ENCODE results near the gene HTD2. TPM values are rescaled to one million over a fixed set of nuclear protein-coding genes. Genes with fewer than 3 reads are reported as not detected.
"Not testable (repeated sequence)": the region's sequence is repeated elsewhere in the genome, so short reads cannot be mapped to it uniquely, and the experiment has no call there.

Gene HTD2
- total RNA-seq, 1 donor from 2014 or later: 14.8 TPM

- no peak for DNase-seq (ENCODE audit: low read depth)
These were observed 26.4 kb downstream of the HTD2 start, which contains the start of gene PXK for GRCh38 chr3:58332575-58333188. Gene PXK (plus strand): TSS chr3:58332892. CDS start chr3:58332989, 97 bp downstream.

GRCh38 chr3:58333206-58334012 is 27.1 kb downstream of the HTD2 start:
- DNase-seq (ENCODE audit: low read depth): peak; percentile 43

DNA sequence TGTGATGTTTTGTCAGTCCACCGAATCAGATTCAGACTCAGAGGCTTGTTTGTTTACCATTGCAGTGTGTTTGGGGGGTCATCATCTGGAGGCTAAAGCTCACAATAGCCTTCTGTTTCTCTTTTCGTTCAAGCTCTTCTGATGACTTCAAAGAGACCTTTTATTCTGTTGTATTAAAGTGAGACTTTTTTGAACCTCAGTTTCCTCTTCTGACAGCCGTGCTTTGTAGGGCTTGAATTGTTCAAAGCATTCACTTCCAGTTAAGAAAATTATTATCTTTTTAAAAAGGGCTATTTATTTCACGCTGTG is 27.6 kb downstream of the HTD2 start:
- DNase-seq (ENCODE audit: low read depth): no peak

GRCh38 chr3:58334506-58334884 is 28.2 kb downstream of the HTD2 start:
- DNase-seq (ENCODE audit: low read depth): no peak

DNA sequence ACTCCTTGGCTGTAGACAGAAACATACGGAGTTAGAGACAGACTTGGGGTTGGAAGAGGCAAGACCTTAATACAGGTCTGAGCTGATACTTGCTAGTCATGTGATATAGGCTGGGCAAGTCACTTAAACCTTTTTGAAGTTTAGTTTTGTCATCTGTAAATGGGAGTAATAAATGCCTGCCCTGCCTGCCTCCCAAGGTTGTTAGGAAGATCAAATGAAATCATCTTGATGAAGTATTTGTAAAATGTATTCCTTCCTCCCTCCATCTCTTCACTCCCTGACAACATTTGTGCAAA is 29.3 kb downstream of the HTD2 start:
- no peak for DNase-seq (ENCODE audit: low read depth)

- peak; percentile 84 for DNase-seq (ENCODE audit: low read depth)
These were observed 30.0 kb downstream of the HTD2 start for GRCh38 chr3:58336135-58336882.

GRCh38 chr3:58337190-58337589 is 30.9 kb downstream of the HTD2 start:
- DNase-seq (ENCODE audit: low read depth): no peak

- DNase-seq (ENCODE audit: low read depth): not testable (repeated sequence)
These were observed 32.8 kb downstream of the HTD2 start for GRCh38 chr3:58339146-58339545.

DNA sequence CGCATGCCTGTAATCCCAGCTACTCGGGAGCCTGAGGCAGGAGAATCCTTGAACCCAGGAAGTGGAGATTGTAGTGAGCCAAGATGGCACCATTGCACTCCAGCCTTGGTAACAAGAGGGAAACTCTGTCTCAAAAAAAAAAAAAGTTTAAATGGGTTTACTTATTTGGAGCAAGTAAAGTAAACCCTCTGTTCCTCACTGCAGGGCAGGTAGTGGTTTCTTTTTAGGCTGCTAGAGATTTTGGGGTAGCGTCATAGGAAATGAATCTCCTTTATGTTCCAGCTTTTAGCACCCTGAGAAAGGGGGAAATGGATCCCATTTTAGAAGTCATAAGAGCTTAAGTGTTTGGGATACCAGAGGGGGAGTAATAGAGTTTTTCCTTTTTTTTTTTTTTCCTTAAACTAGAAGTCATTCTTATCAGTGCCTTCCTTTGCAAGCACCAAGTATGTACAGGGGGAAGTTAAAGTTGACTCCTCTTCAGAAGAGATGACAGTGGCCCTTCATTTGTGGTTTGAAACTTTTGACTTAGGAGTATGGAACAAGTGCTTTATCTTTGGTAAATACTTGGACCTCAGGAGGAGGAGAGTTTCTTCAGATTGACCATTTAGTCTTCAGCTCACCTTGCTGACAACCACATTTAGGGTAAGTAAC is 34.4 kb downstream of the HTD2 start:
- DNase-seq (ENCODE audit: low read depth): no peak

- no peak for DNase-seq (ENCODE audit: low read depth)
These were observed 35.1 kb downstream of the HTD2 start for GRCh38 chr3:58341376-58341775.

DNA sequence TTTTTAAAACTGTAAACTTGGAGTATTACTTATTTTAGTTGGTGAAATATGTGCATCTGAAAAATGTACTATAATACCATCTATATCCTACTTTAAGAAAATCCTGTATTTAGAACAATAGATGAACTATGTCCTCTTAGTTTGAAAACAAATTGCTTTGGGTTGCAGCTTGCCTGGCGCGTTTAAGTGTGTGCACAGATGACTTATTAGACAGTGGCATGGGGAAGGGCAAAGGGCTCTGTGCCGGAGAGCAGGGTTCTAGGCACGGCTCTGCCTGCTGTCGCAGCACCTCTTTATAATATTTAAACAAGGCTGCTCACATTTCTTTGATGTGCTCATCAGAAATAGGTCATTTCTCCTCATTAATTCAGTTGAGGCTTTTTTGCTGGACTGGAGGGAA is 36.4 kb downstream of the HTD2 start:
- no peak for DNase-seq (ENCODE audit: low read depth)

GRCh38 chr3:58345457-58345856 is 39.1 kb downstream of the HTD2 start:
- DNase-seq (ENCODE audit: low read depth): no peak

DNA sequence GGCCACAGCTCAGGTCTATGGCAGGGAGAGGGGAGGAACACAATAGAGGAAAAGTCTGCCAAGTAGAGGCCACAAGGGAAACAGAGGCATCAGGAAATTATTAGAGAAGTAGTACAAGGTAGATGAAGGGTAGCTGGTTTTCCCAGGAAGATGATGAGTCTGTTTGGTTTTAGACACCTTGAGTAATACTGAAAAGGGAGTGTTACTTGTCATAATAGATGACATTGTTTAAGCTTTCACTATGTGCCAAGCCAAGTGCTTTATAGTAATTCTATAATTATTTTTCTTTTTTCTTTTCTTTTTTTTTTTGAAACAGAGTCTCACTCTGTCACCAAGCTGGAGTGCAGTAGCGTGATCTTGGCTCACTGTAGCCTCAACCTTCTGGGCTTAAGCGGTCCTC is 40.0 kb downstream of the HTD2 start:
- DNase-seq (ENCODE audit: low read depth): no peak

DNA sequence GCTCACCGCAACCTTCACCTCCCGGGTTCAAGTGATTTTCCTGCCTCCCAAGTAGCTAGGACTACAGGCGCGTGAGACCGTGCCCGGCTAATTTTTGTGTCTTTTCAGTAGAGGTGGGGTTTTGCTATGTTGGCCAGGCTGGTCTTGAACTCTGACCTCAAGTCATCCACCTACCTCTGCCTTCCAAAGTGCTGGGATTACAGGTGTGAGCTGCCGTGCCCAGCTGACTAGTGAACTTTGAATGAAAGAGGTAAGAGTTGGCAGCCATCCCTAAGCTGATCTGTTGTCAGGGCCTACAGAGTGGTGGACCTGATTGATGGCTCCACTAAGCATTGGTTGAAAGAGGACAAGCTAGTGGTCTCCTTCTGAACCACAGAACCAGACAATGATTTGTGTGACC is 41.7 kb downstream of the HTD2 start:
- no peak for DNase-seq (ENCODE audit: low read depth)

DNA sequence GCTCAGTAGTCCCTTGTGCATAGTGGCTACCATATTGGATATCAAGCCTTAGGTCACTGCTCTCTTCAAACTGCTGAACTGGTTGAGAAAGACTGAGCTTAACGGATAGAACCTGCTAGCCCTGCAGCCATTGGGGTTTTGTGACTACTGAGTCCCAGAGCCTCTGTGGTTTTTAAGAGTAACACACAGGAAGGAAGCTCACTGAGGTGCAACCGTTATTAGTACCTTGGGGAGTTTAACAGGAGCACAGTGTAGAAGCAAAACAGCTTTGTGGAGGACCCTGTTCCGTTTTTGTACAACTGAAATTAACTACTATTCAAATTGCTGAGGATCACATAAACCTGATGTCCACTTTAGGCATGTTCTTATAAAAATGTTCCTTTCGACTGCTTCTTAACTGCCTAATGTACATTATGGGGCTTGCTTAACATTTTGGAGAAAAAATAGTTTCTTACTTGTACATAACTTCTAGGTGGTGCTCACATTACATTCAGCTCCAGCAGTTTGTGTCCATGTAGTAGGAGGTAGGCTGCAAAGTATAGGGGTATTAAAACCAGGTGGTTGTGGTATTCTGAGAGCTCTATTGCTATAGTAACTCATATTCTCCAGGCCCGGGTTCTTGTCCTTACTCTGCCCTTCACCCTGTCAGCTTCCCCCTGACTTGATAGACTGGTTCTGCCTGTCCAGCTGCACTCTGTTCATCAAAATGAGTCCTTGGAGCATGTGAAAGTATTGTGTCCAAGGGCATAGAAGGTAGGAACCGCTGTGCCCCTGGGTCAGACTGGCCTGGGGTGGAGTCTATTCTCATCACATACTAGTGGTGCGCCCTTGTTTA is 43.7 kb downstream of the HTD2 start:
- no peak for DNase-seq (ENCODE audit: low read depth)

DNA sequence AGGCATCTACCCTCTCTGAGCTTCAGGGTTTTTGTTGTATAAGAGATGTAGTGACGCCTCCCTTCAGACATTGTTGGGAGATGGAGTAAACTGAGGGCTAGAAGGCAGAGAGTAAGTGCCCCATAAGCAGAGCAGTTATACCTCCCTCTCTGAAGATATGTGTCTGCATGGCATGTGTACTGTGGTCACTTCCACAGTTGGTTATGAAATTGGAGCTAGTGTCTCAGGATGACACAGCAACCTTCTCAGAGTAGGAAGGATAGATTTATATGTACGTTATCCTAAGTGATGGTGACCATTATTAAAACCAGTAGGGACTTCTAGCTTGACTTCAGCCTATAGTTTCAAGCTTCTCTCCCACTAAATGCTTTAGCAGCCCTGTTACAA is 44.3 kb downstream of the HTD2 start:
- no peak for DNase-seq (ENCODE audit: low read depth)

DNA sequence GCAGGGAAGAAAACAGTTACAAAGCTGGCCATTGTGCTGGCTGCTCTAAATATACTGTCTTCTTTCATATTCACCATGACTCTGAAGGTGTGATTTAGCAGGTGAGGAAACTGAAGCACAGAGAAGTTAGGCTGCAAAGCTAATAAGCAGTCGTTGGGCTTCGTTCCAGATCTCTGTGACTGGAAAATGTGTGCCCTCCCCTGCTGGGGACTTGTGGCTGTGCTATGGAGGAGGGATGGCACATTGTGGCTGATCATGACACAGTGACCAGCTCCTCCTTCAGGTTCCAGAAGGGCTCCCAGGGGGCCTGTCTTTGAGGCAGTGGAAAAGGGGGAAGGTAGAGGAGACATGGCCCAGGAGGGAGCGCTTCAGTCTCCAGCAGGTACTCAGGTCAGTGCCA is 45.6 kb downstream of the HTD2 start:
- DNase-seq (ENCODE audit: low read depth): no peak

GRCh38 chr3:58352626-58353025 is 46.3 kb downstream of the HTD2 start:
- no peak for DNase-seq (ENCODE audit: low read depth)

DNA sequence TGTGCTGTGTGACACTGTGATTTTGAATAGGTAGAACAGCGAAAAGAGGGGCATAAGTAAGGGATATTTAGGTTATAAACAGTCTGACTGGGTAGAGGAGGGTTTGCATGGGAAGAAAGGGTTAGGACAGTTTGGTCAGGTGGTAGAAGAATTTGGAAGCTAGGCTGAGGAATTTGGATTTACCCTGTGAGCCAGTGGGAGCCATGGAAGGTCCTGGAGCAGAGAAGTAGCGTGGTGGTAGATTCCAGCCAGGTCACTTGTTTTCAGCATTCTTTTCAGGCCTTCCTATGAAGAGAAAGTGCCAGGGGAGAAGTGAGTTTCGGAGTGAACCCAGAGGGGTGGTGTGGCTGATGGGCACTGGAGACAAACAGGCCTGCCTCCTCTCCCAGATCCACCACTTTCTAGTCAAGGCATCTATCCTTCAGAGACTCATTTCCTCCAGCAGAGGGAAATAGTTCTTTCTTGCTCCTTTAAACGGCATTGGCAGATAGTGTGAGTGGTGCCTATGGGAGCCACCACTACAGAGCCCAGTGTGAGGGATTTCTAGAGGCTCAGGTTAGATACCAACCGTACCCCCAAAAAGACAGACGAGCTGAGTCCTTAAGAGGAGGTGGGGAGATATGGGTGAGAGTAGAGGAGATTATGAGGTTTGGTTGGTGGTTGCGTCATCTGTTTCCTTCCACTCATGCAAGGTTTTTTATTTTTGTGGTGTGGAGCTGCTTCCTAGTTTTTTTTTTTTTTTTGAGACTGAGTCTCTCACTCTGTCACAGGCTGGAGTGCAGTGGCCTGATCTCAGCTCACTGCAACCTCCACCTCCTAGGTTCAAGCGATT is 47.6 kb downstream of the HTD2 start:
- DNase-seq (ENCODE audit: low read depth): peak; percentile 24

DNA sequence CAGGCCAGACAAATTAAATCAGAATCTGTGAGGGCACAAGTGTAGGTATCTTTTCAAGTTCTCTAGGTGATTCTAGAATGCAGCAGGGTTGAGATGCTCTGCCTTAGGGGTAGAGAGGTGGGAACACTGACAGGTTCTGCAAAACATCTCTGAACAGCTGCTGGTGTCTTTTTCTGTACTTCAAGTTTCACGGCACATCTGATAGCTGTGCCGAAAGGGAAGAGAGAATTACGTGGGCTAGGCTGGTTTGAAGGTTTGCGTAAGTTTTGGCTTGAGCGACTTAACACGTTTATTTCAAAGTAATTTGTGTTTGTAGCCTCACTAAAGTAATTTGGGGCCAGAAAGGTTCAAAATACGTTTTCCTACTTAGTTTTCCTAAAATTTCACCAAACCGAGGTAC is 48.9 kb downstream of the HTD2 start:
- no peak for DNase-seq (ENCODE audit: low read depth)

GRCh38 chr3:58356054-58356453 is 49.7 kb downstream of the HTD2 start:
- no peak for DNase-seq (ENCODE audit: low read depth)
